ENCODE measurements around the gene ESYT3.
"Not testable (repeated sequence)": the region's sequence is repeated elsewhere in the genome, so short reads cannot be mapped to it uniquely, and the experiment has no call there.

ESYT3 gene

DNA sequence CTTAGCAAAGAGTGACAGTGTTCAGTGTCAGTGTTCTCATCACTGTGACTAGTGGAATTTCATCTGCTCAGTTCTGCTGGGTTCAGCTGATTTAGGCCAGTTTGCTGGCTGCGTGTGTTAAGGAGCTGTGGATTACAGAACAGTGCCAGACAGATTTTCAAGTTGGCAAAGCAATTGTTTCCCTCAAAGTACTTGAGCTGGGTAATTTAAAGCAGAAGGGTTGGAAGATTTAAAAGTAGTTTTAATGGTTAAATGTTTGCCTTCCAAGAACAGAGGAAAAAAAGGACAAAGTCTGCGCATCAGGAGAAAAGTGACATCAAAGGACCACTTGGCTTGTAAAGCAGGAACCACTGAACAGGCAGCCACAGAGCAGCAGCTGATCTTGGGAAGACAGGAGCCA is 8.7 kb downstream of the ESYT3 start:
- DNase-seq, result no peak

DNA sequence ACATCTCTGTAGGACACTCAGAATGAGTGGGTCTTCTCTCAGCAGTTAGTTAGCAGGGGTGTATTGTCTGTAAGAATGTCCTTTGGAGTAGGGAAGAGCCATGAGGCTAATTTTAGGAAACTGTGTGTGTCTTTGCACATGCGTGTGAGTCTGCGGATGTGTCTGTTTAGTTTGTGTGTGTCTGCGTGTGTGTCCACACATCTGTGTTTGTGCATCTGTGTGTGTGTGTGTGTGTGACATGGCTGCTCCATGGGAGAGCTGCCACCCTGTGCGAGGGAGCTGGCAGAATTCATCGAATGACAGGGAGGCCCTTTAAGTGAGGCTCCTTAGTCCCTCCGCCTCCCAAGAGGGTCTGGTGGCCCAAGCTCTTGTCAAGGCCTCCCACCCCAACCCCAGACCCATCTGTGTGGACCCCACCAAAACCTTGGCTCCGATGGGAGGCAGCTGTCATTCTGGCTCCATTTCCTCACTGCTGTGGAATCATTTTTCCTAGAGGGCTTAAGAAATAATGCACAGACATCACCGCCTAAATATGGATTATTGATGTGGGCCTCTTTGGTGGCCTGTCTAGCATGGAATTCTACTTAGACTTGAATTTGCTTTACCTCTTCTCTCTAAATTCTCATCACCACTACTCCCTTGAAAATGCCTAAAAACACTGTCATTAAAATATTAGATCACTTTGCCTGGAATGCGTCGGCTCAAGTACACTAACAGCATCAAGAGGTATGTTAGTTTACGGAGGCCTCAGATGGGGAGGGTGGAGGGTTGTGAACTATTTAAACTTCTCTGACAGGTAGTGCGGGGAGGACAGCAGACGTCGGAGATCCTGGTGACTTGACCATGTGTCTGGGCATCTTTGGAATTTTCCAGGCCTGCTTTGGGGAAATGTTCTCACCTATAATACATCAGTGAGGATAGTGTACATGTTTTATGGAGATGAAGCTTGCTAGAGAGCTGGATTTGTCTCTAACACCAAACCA is 9.4 kb downstream of the ESYT3 start:
- DNase-seq, result no peak

DNA sequence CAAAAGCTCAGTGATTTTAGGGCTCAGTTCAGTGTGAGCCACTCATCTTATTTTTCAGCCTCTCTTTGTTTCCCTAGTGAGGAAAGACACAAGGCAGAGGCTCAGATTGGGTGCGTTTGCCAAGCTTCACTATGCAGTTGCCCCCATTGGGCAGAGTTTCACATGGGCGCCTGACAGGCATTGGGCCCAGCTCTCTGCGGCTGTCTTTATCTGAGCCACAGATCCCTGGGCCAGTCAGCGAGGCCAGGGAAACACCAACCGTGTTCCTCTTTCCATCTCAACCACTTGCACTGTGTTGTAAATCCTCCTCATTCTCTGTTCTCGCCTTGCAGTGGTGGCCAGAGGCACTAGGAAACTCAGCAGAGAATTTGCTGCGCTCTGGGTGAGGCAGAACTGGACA is 10.8 kb downstream of the ESYT3 start:
- DNase-seq, result no peak

DNA sequence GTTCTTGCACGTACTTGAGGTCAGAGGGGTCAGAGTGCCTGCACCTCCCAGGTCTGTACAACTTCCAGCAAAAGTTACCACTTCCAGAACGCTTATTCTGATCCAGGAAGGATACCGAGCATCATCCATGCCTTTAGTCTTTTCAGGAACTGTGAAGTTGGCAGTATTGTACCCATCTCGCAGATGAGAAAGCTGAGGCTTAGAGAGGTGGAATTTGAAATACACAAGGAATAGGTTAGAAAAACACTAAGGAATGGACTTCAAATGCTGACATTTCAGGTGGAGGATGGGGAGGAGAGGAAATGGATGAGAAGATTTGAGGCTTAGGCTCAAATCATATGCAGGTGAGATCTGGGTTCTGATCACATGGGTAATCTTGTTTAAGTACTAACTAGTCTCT is 11.2 kb downstream of the ESYT3 start:
- no peak for DNase-seq

DNA sequence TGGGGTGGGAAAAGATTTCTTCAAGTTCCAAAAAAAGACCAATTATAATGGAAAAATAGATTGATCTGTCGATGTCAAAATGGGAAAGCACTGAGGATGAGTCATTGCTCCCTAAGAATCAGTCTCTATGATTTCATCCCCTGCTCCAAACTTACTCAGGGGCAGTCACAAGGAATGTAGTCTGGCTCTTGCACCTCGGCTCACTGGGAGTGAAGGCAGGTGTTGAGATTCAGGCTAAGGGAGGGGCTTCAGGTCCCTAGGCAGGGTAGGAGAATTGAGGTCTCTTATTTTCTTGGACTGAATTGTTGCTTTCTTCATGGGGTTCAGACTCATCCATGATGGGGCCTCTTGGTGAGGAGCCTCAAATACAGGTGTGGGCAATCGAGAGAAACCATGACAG is 14.2 kb downstream of the ESYT3 start:
- DNase-seq, result no peak

DNA sequence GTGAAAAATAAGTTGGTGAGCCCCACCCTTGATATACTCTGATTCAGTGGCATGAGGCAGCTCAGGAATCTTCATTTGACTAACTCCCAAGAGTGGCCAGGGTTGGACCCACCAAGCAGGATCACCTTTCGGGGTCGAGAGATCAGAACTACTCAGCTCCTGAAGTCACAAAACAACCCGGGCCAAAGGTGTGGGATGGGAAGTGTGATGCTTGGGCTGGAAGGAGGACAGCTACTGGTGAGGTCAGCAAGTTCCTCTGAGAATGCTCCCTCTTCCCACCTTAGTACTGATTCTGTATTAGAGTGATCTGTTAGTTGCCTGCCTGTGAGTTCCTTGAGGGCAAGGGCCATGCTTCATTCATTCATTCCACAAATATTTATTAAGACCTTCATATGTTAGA is 15.1 kb downstream of the ESYT3 start:
- DNase-seq, result no peak

DNA sequence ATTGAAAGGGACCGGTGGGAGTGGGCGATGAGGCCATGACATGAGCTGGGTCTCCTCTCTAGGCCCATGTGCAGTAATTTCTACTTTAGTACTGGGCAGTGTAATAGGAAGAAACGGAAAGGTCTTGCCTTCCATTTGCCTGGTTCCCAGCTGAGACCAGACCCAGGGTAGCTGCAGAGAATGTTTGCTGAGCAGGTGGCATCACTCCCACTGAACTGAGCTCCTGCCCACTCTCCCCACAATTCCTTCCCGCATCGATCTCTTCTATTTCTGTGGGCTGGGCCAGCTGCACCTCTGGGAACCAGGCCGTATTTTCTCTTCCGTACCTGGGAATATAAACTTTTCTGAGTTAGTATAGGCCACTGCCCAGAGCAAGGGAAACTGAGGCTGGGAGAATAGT is 15.8 kb downstream of the ESYT3 start:
- no peak for DNase-seq

DNA sequence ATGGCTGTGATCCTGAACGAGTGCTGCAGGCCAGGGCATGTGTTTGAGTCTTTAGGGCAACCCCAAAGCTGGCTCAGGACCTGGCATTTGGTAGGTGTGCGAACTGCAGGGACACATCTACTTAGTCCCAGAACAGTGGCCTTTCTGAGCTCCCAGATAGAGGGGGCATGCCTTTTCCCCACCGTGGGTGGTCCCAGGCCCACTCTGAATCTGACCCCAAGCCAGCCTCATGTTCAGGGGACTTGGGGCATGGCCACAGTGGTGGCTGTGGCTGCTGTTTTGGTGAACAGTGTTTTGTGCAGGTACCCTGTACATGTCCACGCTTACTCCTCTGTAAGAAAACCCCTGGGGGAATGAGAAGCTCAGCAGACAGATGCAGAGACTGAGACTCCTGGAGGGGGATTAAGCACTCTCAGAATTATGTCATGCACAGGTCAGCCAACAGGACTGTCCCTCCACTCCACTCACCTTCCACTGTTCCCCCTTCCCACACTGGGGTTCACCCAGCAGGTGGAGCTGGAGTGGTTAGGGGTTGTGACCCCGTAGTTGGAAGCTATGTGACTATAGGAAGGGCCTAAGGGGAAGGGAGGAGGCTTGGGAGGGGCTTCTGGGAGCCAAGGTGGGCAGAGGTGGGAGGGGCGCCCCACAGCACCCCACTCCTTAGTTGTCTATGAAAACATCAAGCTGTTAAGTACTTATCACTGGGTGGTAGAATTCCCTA is 16.4 kb downstream of the ESYT3 start:
- no peak for DNase-seq

DNA sequence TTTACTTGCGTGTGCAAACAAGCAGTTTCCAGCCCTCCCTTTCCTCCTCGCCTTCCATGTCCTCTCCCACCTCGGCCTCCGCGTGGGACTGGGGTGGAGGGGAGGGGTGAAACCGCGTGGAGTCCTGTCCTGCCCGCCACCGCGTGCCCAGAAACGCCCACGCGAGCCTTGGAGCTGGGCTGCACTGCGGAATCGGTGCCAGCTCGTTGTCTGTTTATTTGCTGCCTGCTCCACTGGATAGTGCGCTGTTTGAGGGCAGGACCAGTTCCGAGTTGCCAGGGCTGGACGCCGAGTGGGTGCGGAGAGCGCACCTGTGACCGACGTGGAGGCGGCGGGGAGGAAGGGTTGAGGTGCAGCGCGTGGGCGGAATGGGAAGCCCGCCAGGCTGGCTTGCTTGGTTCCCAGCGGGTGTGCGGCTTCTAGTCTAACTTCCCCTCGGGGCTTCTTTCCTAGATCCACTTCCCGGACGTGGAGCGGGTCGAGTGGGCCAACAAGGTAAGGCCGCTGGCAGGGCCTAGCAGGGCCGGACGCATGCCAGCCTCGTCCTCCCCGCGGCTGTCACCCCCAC is 17.3 kb downstream of the ESYT3 start:
- no peak for DNase-seq

DNA sequence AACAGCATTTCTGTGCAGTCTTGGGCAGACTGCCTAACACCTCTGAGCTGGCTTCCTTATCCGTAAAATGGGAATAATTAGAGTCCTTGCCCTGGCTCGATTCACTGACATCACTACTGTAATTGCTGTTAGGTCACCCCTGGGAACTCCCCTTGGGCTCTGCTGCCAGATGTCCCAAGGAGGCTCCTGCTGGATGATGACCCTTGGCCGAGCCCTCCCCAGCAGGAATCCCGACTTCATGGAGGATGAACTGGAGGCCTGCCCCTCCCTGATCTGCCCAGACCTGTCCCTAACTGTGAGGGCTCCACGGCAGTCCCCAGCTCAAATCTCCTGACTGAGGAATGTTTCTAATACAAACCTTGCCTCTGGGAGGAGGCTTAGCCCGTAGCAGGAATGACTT is 18.0 kb downstream of the ESYT3 start:
- no peak for DNase-seq

DNA sequence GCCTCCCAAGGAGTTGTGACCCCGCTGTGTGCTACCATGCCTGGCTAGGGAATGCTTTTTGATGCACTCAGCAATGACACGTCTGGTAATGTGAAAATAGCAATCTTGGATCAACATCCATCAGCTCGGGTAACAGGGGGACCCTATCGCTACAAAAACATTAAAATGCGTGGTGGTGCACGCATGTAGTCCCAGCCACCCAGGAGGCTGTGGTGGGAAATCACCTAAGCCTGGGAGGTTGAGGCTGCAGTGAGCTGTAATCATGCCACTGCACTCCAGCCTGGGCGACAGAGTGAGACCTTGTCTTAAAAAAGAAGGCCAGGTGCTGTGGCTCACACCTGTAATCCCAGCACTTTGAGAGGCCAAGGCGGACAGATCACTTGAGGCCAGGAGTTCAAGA is 19.5 kb downstream of the ESYT3 start:
- DNase-seq, result not testable (repeated sequence)

DNA sequence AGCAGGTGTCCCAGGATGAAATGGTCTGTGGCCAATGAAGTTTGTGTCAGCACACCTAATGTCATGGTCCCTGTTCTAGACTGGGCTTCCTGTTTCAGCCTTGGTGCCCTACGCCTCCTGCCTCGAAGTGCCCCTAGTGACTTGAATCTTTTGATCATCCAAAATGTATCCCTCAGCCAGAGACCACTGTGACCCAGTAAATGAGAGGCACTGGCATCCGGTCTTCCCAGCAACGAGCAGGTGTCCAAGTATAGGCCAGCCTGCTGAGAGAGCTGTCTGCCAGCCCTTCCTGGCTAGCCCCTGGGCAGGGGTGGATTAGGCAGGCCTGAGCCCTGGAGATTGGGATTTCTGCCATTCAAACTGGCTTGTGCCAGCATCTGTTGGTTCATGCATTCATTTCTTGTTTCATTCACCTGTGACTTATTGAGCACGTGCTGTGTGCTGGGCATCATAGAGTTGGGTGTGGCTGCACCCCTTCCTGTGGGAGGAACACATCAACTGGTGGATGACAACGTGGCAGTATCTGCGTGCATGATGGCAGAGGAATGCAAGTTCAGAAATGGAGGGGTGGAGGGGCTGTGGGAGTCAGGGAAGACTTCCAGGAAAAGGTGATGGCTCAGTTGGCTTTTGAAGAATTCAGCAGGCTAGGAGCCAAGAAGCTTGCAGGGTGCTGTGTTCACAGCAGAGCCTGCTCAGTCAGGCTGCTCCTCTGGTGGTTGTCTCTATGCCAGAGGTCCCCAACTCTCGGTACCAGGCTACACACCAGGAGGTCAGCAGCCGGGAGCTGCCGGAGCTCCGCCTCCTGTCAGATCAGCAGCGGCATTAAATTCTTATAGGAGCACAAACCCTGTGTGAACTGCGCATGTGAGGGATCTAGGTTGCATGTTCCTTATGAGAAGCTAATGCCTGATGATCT is 21.6 kb downstream of the ESYT3 start:
- no peak for DNase-seq

DNA sequence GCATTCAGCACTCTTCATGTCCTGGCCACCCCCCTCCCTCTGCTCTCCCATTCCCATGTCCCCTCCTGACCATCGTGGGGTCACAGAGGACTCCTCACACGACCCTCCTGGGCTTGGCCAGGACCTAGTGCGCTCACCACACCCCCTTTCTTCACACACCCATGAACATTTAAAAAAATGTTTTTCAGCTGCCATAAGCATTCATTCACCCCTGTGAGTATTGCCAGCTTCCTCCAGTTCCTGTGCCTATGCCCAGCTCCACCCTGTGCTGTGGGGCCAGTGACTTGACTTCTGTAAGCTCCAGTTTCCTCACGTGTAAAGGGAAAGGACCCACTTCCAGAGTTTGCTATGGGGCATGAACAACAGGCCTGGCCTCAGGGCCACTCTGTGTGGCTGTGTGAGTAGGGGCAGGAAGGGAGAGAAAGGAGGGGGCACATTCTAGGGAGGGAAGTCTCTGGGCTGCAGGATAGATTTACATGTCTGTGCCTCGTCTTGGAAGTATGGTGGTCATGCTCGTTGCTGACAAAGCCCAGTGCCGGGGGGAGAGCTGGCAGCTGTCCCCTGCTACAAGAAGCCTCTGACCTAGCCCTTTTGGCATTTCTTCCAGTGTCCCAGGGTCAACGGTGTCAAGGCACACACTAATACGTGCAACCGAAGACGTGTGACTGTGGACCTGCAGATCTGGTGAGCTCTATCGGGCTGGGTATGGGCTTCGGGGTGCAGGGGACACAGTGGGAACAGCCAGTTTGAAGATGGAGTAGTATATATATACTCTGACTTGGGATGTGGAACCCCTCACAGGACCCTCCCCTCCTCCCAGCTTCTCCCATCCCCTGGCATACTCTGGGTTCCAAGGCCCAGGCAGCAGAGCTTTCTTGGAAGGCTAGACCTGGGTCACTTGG is 22.8 kb downstream of the ESYT3 start:
- DNase-seq, result no peak

DNA sequence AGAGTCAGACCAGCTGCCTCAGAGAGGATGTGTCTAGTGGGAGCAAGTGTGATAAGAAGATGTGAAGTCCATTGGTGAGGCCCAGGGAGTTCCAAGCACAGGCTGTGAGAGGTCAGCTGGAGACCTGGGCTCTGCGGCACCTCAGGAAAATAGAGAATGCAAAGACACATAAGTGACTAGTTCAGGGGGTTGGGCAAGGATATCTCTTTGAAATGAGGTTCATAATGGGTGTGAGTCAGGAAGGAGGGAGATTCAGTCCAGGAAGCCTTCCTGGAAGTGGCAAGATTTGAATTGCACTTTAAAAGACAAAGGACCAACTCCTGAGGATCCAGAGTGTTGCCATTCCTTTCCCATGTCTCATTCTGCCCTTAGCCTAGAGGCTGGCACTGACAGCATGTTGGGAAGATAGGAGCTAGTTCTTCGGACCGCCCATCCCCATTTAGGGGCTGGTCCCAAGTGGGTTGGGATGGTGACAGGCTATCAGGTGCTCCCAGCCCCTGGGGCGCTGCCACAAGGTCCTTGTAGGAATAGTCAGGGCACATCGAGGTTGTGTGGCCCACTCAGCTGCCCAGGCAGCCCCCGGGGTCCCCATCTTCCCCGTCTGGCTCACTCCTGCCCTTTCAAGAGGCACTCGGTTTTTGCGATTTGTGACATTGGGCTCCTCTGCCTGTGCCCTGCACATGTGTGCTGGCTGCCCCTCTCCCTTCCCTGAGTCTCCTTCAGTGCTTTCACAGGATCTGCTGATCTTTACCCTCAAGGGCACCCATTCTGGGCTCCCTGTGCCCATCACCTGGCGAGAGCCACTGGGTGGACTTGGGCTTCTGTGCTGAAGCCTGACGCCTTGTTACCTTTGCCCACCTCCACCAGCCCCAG is 23.7 kb downstream of the ESYT3 start:
- no peak for DNase-seq

DNA sequence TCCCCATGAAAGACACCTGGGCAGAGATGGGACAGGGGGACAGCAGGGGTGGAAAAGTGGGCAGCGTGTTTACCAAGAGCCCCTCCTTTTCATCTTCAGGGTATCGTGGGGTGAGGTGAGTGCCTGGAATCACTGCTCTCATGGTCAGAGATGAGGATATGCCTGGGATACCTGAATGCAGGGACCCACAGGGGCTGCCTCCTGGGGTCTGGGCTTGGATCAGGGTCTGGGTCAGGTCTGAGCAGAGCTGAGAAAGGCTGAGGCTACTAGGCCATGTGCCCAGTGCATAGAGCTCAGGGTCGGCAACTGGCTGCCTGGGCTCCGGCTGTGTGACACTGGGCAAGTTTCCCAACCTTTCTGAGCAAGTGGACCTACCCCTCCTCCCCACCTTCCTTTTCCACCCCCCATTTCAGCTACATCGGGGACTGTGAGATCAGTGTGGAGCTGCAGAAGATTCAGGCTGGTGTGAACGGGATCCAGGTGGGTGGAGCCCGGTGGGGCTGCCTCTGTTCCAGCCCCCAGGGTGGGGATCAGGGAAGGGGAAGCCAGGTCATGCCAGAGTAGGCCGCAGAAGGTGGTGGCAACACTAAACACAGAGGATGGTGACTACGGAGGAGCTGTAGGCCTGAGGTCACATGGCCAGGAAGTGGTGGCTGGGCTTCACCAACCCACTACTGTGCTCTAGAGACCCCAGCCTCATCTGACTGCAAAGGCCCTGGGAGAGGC is 24.5 kb downstream of the ESYT3 start:
- no peak for DNase-seq

DNA sequence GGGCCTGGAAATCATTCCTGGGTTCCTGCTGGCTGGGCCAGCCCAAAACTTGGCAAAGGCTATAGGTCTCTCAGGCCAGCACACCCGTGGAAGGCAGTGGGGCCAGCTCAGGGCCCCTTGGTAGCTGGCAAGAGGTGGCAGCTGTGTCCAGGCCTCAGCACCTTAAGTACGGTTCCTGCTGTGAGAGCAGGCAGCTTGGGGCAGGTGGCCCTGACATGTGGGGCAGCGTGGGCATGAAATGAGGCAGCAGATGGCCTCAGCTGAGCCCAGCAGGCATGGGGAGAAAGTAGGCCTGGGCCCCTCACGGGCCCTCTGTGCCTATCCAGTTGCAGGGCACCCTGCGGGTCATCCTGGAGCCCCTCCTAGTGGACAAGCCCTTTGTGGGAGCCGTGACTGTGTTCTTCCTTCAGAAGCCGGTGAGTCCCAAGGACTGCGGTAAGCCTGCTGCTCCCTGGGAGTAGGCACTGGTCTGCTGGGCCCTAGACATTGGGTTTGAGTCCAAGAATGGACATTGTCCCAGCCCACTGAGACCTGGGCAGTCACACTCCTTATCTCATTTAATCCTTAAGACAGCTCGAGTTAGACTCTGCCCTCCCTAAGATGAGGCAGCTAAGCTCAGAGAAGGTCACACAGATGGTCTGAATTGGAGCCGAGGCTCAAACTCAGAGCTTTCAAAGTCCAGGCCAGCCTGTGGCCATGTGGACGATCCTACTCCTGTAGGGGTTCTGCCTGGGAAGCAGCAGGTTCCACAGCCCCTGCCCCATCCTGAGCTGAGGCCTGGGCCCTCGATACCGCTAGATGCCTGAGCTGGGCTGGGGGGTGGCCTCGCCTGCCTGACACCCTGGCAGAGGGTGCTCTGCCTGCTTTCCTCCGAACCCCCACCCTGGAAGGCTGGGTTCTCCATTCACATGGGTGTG is 25.5 kb downstream of the ESYT3 start:
- no peak for DNase-seq

DNA sequence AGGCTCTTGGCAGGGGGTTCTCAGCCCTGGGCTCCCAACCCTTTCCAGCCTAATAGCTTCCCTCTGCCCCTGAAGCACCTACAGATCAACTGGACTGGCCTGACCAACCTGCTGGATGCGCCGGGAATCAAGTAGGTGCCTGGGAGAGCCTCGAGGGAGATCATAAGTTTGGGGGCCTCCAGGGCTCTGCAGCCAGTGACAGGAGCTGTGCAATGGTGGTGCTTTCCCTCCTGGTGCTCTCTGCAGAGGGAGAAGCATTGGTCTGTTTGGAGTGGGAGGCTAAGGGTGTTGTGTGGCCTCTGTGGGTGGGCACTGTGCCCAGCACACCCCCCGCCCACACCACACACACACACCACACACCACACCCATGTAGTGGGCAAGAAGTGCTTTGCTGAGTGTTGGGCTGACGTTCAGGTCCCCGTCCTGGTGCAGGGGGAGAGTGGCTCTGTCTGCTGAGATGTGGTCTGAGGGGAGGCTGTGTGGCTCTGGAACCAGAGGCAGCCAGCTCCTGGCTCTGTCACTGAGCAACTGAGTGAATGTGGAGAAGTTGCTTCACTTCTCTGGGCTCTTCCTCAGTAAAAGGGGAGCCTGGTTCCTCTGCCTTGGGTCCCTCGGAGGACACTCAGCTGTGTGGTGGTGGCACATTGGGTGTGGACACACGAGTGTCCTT is 26.3 kb downstream of the ESYT3 start:
- DNase-seq, result no peak

DNA sequence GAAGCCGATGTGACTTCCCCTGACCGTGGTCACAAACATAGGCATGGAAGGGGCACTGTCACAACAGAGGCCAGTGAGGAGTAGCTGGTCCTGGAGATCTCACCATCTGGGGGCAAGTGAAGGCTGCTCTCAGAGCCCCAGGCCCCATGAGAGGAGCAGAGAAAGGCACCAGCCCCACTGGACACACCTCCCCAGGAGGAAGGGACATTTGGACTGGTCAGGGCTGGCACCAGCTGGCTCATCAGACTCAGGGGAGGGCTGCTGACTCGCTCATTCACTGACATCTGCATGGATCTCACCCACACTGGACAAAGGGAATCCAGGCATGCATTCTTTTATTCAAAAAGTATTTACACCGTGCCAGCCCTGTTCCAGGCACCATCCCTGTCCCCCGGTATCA is 26.8 kb downstream of the ESYT3 start:
- no peak for DNase-seq

Measured in cortex of kidney (tissue), 1 donor.